K562 (cell line): ENCODE measurements around the gene NMNAT2. TPM values are rescaled to one million over a fixed set of nuclear protein-coding genes. Genes with fewer than 3 reads are reported as not detected.

ENCODE experiments used
- ATAC-seq: fragments of 200-7000 bp; cut with Tn5 transposase; 3 replicates; pipeline ENCODE4 v1.9.1; 2020; ENCODE audit warnings: moderate library complexity
- BruUV-seq: library from RNA; stranded (reverse); fragments of 400-500 nt; replicated peaks from 2 replicates; lab custom pipeline; 2021; lab: Mats Ljungman, UMichigan
- CTCF ChIA-PET: fragments of 300-600 bp; formaldehyde crosslinking; extraction: SDS; loops from one replicate; lab custom pipeline; 2021; ENCODE audit warnings: low intra/inter-chr PET ratio; lab: Yijun Ruan, JAX
- POLR2A ChIA-PET: fragments of 300-600, 350-650 bp; sonication (Branson Sonifier 250); formaldehyde crosslinking; extraction: SDS; loops from one replicate; lab custom pipeline; 2021; ENCODE audit warnings: antibody characterized with exemption, inconsistent platforms; lab: Yijun Ruan, JAX
- DNase-seq, 4 experiments: peaks; one replicate each; pipeline versions ENCODE4 v3.0.0 to v3.0.0-alpha.2; 2011 to 2018; ENCODE audit warnings: low spot score in 3 of 4, mixed read lengths in 3 of 4; ENCODE audit errors: extremely low read depth in 1 of 4
- FAIRE-seq: peaks from 2 replicates; lab custom pipeline; 2011; peaks lifted over from hg19 to GRCh38; lab: Jason Lieb, UNC
- H2AFZ ChIP-seq: 2 replicates; pipeline ENCODE4 v1.6.0; 2011; ENCODE audit warnings: low read depth, low read length, control low read depth, inconsistent platforms
- H3K27ac ChIP-seq: fragments of 200-600 bp; 3 replicates; pipeline ENCODE4 v1.8.0; 2011; ENCODE audit warnings: low read depth, mild to moderate bottlenecking, control low read depth, inconsistent platforms, low read length, moderate library complexity, mixed read lengths; ENCODE audit errors: extremely low read depth
- H3K27me3 ChIP-seq, 2 experiments: fragments of 300-600 bp in 1 of 2; 2 replicates in 1 of 2; 3 replicates in 1 of 2; pipeline versions ENCODE4 v1.6.0 to v1.8.0; 2011; ENCODE audit warnings: inconsistent platforms in 2 of 2, low read length in 2 of 2, mild to moderate bottlenecking in 1 of 2, mixed read lengths in 1 of 2, moderate library complexity in 1 of 2; ENCODE audit not compliant: control insufficient read depth in 2 of 2, insufficient read depth in 2 of 2
- H3K36me3 ChIP-seq: fragments of 300-600 bp; 3 replicates; pipeline ENCODE4 v1.8.0; 2011; ENCODE audit warnings: mild to moderate bottlenecking, low read length, inconsistent platforms; ENCODE audit not compliant: control insufficient read depth, insufficient read depth
- H3K4me1 ChIP-seq, 2 experiments: fragments of 200-600 bp in 1 of 2; replicated peaks in 1 of 2; 2 replicates in 1 of 2; 3 replicates in 1 of 2; pipeline versions ENCODE4 v1.5.1 to v1.8.0; 2011; ENCODE audit warnings: inconsistent platforms in 2 of 2, low read length in 2 of 2, mild to moderate bottlenecking in 1 of 2, mixed read lengths in 1 of 2, moderate library complexity in 1 of 2; ENCODE audit not compliant: control insufficient read depth in 2 of 2, insufficient read depth in 2 of 2
- H3K4me2 ChIP-seq: 2 replicates; pipeline ENCODE4 v1.6.1; 2011; ENCODE audit warnings: low read length, control low read depth, inconsistent platforms, mixed read lengths; ENCODE audit not compliant: insufficient read depth
- H3K4me3 ChIP-seq: fragments of 200-600 bp; sonication (generic), shearing (Covaris generic); 2 replicates; pipeline ENCODE4 v1.5.1; 2016; ENCODE audit warnings: control low read depth, inconsistent platforms
- H3K79me2 ChIP-seq: fragments of 200-600 bp; 3 replicates; pipeline ENCODE4 v1.8.0; 2011; ENCODE audit warnings: low read length, inconsistent platforms; ENCODE audit not compliant: control insufficient read depth, insufficient read depth
- H3K9ac ChIP-seq, 2 experiments: 2 replicates each; pipeline versions ENCODE4 v1.6.0 to v1.6.1; 2011; ENCODE audit warnings: low read depth in 2 of 2, low read length in 2 of 2, control low read depth in 1 of 2, inconsistent platforms in 1 of 2, mild to moderate bottlenecking in 1 of 2, mixed read lengths in 1 of 2; ENCODE audit not compliant: insufficient read depth in 1 of 2
- H3K9me1 ChIP-seq: one replicate; pipeline ENCODE4 v1.6.0; 2011; ENCODE audit warnings: inconsistent platforms, mild to moderate bottlenecking, low read length, moderate library complexity; ENCODE audit not compliant: control insufficient read depth, insufficient read depth
- H3K9me3 ChIP-seq: replicated peaks from 2 replicates; pipeline ENCODE4 v1.5.1; 2011; ENCODE audit warnings: low read depth, low read length, inconsistent platforms; ENCODE audit not compliant: control insufficient read depth, insufficient read depth
- H4K20me1 ChIP-seq: replicated peaks from 2 replicates; pipeline ENCODE4 v1.6.1; 2011; ENCODE audit warnings: low read length, inconsistent platforms, mixed read lengths; ENCODE audit not compliant: control insufficient read depth, insufficient read depth
- CREM ChIP-seq: IDR thresholded peaks from 2 replicates; pipeline ENCODE4 v1.6.1; 2014; ENCODE audit warnings: antibody characterized with exemption, low read depth
- OTX1 ChIP-seq: fragments of 450-650 bp; formaldehyde crosslinking; IDR thresholded peaks from 2 replicates; pipeline ENCODE4 v1.4.0; 2022; ENCODE audit warnings: mild to moderate bottlenecking
- SETDB1 ChIP-seq: IDR thresholded peaks from one replicate; pipeline ENCODE4 v1.6.1; 2012; ENCODE audit warnings: low read length, control low read depth, inconsistent platforms
- U2AF1 ChIP-seq: fragments of 200-400 bp; formaldehyde crosslinking; optimal IDR thresholded peaks from 2 replicates; pipeline ENCODE3; 2017; ENCODE audit warnings: mild to moderate bottlenecking, low read depth, low read length, moderate library complexity
- ZNF121 ChIP-seq: sonication (generic); formaldehyde crosslinking; conservative IDR thresholded peaks from 2 replicates; pipeline ENCODE4 v1.8.0; 2022; ENCODE audit warnings: missing genetic modification reagents
- WGBS: fragments of 100-300 bp; shearing (Covaris generic); methylation state at CpG from one replicate; pipeline ENCODE4 v1.1.6; 2016; ENCODE audit warnings: low coverage, mixed read lengths; ENCODE audit not compliant: insufficient coverage; ENCODE audit errors: missing lambda C conversion rate; 5-methylcytosine and 5-hydroxymethylcytosine counted together
- in situ Hi-C: fragments of 300-500 bp; cut with MboI; formaldehyde crosslinking; loops from 4 replicates; pipeline ENCODE4 v1.15.0; 2018; ENCODE audit warnings: inconsistent platforms, mixed read lengths
- intact Hi-C: fragments of 100-400 bp; cut with micrococcal nuclease; formaldehyde crosslinking; loops from 2 replicates; pipeline ENCODE4 v1.14.2; 2022
- polyA plus RNA-seq, 8 experiments: library from polyadenylated mRNA; depleted of rRNA in 4 of 8; stranded (reverse) in 5 of 8; unstranded in 3 of 8; fragments of >200 nt; fragmentation: Nextera tagmentation in 2 of 8; fragmentation: Illumina TruSeq in 1 of 8; extraction: Ambion mirVana in 2 of 8; extraction: Trizol in 1 of 8; gene quantifications; 2 replicates each; pipeline versions ENCODE4 v1.2.1 to v1.2.3, GENCODE V29; 2011 to 2014; ENCODE audit warnings: inconsistent platforms in 1 of 8, missing spikeins in 1 of 8
- total RNA-seq, 7 experiments: library from RNA; depleted of rRNA in 6 of 7; stranded (reverse); fragments of >200 nt in 6 of 7; fragmentation: Illumina TruSeq in 2 of 7; extraction: Trizol in 2 of 7; gene quantifications; 2 replicates each; pipeline versions ENCODE4 v1.2.1 to v1.2.3, GENCODE V29; 2011 to 2021; ENCODE audit warnings: low replicate concordance in 1 of 7
- TF ChIP-seq, protein P1 (sequence below): fragments of 250-450 bp; sonication (Bioruptor Pico); IDR thresholded peaks from 2 replicates; pipeline ENCODE4 v1.8.0; 2021; ENCODE audit warnings: moderate library complexity, mild to moderate bottlenecking, inconsistent platforms
- TF ChIP-seq, protein P2 (sequence below): fragments of 450-650 bp; IDR thresholded peaks from 2 replicates; pipeline ENCODE4 v1.6.1; 2017; ENCODE audit warnings: antibody characterized with exemption, mild to moderate bottlenecking
- TF ChIP-seq, protein P3 (sequence below): sonication (generic); formaldehyde crosslinking; IDR thresholded peaks from 2 replicates; pipeline ENCODE4 v1.8.1; 2023; ENCODE audit warnings: mild to moderate bottlenecking, missing genetic modification reagents, moderate library complexity

The NMNAT2 gene
- total and polyA plus RNA-seq, 9 of the 15 experiments (the other 6 are each of a cell fraction or from before 2014, with no cell fraction given), result not detected

DNA sequence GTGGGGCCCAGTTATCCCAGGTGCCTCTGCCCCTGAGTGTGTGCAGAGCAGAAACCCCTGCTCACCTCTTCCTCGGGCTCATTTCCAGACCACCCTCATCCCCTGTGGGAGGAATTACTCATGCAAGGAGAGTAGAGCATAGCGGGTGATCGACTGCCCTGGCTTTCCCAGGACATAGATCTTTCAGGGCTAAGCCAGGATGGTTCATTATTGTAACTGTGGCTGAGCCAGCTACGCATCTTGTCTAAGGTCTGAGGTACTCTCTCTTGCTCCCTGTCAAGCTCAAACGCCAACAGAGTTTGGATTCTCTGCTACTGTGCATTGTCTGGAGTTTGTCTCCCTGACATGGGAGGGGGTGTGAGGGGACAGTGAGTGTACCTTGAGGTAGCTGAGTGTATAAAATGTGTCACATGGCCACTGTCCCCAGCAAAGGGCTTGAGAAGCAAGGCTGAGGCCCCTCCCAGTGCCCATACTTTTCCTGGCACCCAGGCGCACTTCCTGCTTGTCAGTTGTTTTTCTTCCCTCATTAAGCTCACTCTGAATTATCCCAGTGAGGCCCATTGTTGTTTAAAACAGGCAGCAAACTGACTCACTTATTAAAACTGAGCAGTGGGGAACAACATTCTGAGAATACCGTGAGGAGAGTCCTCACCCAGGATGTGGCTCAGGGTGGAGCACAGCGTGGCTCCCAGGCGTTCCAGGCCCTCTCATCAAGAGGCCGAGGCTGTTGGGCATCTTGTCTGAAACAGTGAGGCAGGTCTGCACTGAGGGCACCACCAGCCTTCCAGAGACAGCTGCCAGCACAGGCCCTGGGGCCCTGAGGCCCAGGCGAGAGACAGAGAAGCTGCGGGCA is 139.2 kb downstream of the NMNAT2 start:
- H3K9me3 ChIP-seq, result no peaks in the 10 kb centered on the region
- no peak overlapping the region for H2AFZ ChIP-seq
- H3K4me2 ChIP-seq, result no peak overlapping the region
- H3K4me1 ChIP-seq, result no peaks in the 10 kb centered on the region
- DNase-seq (no peak), FAIRE-seq (no peak), ATAC-seq (no peak)
- no peaks in the 10 kb centered on the region for H3K36me3 ChIP-seq
- no peak overlapping the region for H3K27ac ChIP-seq
- BruUV-seq, result no TSS peak
- POLR2A ChIA-PET, result interaction anchor here (1.4 kb wide), 1 partner anchor 14 kb away, joined by 4 read pairs; no protein-coding TSS in a partner anchor
- CTCF ChIA-PET, result interaction anchor here (0.7 to 1.1 kb wide), 2 partner anchors 406 to 485 kb away, joined by 3 to 4 read pairs; no protein-coding TSS in a partner anchor
- no peak overlapping the region for H3K9ac ChIP-seq
- H3K9me1 ChIP-seq, result no peaks in the 10 kb centered on the region
- H3K79me2 ChIP-seq, result no peaks in the 10 kb centered on the region
- 0% methylated on average over 12 of the region's 12 CpGs for WGBS
- H4K20me1 ChIP-seq, result 0 out of 2 replicates have a peak, but pooled peaks cover 10% of the 10 kb centered on the region
- H3K27me3 ChIP-seq, result peaks cover 12 to 51% of the 10 kb centered on the region in 2 experiments; a peak in 4 of 5 replicates
- in situ Hi-C loops (no loop called here), intact Hi-C loops (no loop called here)
- no peak overlapping the region for H3K4me3 ChIP-seq
- no peak for TF ChIP-seq OTX1
- TF ChIP-seq CREM, result no peak
- TF ChIP-seq, protein P1, sequence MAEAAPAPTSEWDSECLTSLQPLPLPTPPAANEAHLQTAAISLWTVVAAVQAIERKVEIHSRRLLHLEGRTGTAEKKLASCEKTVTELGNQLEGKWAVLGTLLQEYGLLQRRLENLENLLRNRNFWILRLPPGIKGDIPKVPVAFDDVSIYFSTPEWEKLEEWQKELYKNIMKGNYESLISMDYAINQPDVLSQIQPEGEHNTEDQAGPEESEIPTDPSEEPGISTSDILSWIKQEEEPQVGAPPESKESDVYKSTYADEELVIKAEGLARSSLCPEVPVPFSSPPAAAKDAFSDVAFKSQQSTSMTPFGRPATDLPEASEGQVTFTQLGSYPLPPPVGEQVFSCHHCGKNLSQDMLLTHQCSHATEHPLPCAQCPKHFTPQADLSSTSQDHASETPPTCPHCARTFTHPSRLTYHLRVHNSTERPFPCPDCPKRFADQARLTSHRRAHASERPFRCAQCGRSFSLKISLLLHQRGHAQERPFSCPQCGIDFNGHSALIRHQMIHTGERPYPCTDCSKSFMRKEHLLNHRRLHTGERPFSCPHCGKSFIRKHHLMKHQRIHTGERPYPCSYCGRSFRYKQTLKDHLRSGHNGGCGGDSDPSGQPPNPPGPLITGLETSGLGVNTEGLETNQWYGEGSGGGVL (CRISPR knock-in tag), result no peak
- no peak for TF ChIP-seq U2AF1
- no peak for TF ChIP-seq SETDB1
- TF ChIP-seq, protein P2, sequence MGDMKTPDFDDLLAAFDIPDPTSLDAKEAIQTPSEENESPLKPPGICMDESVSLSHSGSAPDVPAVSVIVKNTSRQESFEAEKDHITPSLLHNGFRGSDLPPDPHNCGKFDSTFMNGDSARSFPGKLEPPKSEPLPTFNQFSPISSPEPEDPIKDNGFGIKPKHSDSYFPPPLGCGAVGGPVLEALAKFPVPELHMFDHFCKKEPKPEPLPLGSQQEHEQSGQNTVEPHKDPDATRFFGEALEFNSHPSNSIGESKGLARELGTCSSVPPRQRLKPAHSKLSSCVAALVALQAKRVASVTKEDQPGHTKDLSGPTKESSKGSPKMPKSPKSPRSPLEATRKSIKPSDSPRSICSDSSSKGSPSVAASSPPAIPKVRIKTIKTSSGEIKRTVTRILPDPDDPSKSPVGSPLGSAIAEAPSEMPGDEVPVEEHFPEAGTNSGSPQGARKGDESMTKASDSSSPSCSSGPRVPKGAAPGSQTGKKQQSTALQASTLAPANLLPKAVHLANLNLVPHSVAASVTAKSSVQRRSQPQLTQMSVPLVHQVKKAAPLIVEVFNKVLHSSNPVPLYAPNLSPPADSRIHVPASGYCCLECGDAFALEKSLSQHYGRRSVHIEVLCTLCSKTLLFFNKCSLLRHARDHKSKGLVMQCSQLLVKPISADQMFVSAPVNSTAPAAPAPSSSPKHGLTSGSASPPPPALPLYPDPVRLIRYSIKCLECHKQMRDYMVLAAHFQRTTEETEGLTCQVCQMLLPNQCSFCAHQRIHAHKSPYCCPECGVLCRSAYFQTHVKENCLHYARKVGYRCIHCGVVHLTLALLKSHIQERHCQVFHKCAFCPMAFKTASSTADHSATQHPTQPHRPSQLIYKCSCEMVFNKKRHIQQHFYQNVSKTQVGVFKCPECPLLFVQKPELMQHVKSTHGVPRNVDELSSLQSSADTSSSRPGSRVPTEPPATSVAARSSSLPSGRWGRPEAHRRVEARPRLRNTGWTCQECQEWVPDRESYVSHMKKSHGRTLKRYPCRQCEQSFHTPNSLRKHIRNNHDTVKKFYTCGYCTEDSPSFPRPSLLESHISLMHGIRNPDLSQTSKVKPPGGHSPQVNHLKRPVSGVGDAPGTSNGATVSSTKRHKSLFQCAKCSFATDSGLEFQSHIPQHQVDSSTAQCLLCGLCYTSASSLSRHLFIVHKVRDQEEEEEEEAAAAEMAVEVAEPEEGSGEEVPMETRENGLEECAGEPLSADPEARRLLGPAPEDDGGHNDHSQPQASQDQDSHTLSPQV, result no peak
- no peak for TF ChIP-seq ZNF121
- TF ChIP-seq, protein P3, sequence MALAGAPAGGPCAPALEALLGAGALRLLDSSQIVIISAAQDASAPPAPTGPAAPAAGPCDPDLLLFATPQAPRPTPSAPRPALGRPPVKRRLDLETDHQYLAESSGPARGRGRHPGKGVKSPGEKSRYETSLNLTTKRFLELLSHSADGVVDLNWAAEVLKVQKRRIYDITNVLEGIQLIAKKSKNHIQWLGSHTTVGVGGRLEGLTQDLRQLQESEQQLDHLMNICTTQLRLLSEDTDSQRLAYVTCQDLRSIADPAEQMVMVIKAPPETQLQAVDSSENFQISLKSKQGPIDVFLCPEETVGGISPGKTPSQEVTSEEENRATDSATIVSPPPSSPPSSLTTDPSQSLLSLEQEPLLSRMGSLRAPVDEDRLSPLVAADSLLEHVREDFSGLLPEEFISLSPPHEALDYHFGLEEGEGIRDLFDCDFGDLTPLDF, result no peak
